ENCODE data around the gene PRSS22. TPM values are rescaled to one million over a fixed set of nuclear protein-coding genes. Genes with fewer than 3 reads are reported as not detected.

Gene PRSS22
- total and polyA plus RNA-seq, 4 experiments from 2014 or later: 0.39 to 0.42 TPM; not detected in 2

Other genes starting within 250 kb of the PRSS22 start
- 10 to 100 TPM; 26.7 to 27.1 TPM for gene KCTD5, start 175.6 kb downstream of the PRSS22 start, total RNA-seq
- 10 to 100 TPM; 19.6 to 22.5 TPM for gene KCTD5, start 175.6 kb downstream of the PRSS22 start, polyA plus RNA-seq
- under 1 TPM; 0.61 to 0.96 TPM for gene PRSS27, start 137.9 kb downstream of the PRSS22 start, total RNA-seq
- not detected for gene PRSS27, start 137.9 kb downstream of the PRSS22 start, polyA plus RNA-seq
- 1,000 to 10,000 TPM; 1,118 to 1,137 TPM for gene SRRM2, start 105.5 kb downstream of the PRSS22 start, total RNA-seq
- gene SRRM2, start 105.5 kb downstream of the PRSS22 start, polyA plus RNA-seq: 100 to 1,000 TPM in 1 of 2 donors, 10 to 100 TPM in 1; 11.8 to 132 TPM
- gene ELOB, start 80.9 kb downstream of the PRSS22 start, total RNA-seq: 10 to 100 TPM; 83.0 to 86.8 TPM
- gene ELOB, start 80.9 kb downstream of the PRSS22 start, polyA plus RNA-seq: 100 to 1,000 TPM; 268 to 270 TPM
- not detected for gene PRSS33, start 70.6 kb downstream of the PRSS22 start, total RNA-seq
- not detected for gene PRSS33, start 70.6 kb downstream of the PRSS22 start, polyA plus RNA-seq
- not detected for gene PRSS41, start 59.7 kb downstream of the PRSS22 start, total RNA-seq
- gene PRSS41, start 59.7 kb downstream of the PRSS22 start, polyA plus RNA-seq: not detected
- 1 to 10 TPM in 1 of 2 experiments, under 1 TPM in 1; 0.96 to 2.6 TPM for gene PRSS21, start 40.9 kb downstream of the PRSS22 start, total RNA-seq
- gene PRSS21, start 40.9 kb downstream of the PRSS22 start, polyA plus RNA-seq: 10 to 100 TPM in 1 of 2 donors, 1 to 10 TPM in 1; 6.2 to 11.5 TPM
- not detected for gene ZG16B, start 27.9 kb downstream of the PRSS22 start, total RNA-seq
- under 1 TPM in 1 of 2 donors, not detected in 1; 0.79 TPM for gene ZG16B, start 27.9 kb downstream of the PRSS22 start, polyA plus RNA-seq
- 10 to 100 TPM; 24.1 to 27.1 TPM for gene FLYWCH2, start 25.0 kb upstream of the PRSS22 start, total RNA-seq
- gene FLYWCH2, start 25.0 kb upstream of the PRSS22 start, polyA plus RNA-seq: 10 to 100 TPM; 21.1 to 23.3 TPM
- 100 to 1,000 TPM; 121 to 123 TPM for gene FLYWCH1, start 53.8 kb upstream of the PRSS22 start, total RNA-seq
- gene FLYWCH1, start 53.8 kb upstream of the PRSS22 start, polyA plus RNA-seq: 10 to 100 TPM in 1 of 2 donors, 1 to 10 TPM in 1; 7.1 to 21.2 TPM
- not detected for gene KREMEN2, start 106.1 kb upstream of the PRSS22 start, total RNA-seq
- gene KREMEN2, start 106.1 kb upstream of the PRSS22 start, polyA plus RNA-seq: not detected
- gene PAQR4, start 111.2 kb upstream of the PRSS22 start, total RNA-seq: 1 to 10 TPM; 1.5 to 1.7 TPM
- gene PAQR4, start 111.2 kb upstream of the PRSS22 start, polyA plus RNA-seq: under 1 TPM; 0.77 to 0.81 TPM
- under 1 TPM in 1 of 2 experiments, not detected in 1; 0.79 TPM for gene PKMYT1, start 122.3 kb upstream of the PRSS22 start, total RNA-seq
- not detected for gene PKMYT1, start 122.3 kb upstream of the PRSS22 start, polyA plus RNA-seq
- not detected for gene CLDN9, start 154.8 kb upstream of the PRSS22 start, total RNA-seq
- gene CLDN9, start 154.8 kb upstream of the PRSS22 start, polyA plus RNA-seq: not detected
- gene CLDN6, start 160.0 kb upstream of the PRSS22 start, total RNA-seq: not detected
- gene CLDN6, start 160.0 kb upstream of the PRSS22 start, polyA plus RNA-seq: not detected
- 1 to 10 TPM in 1 of 2 experiments, under 1 TPM in 1; 0.73 to 1.0 TPM for gene TNFRSF12A, start 162.2 kb upstream of the PRSS22 start, total RNA-seq
- under 1 TPM; 0.33 to 0.44 TPM for gene TNFRSF12A, start 162.2 kb upstream of the PRSS22 start, polyA plus RNA-seq
- gene HCFC1R1, start 165.8 kb upstream of the PRSS22 start, total RNA-seq: 10 to 100 TPM; 16.0 to 18.0 TPM
- gene HCFC1R1, start 165.8 kb upstream of the PRSS22 start, polyA plus RNA-seq: 10 to 100 TPM; 18.5 to 23.8 TPM
- 10 to 100 TPM; 18.4 to 22.5 TPM for gene THOC6, start 165.9 kb upstream of the PRSS22 start, total RNA-seq
- gene THOC6, start 165.9 kb upstream of the PRSS22 start, polyA plus RNA-seq: 10 to 100 TPM; 41.4 to 48.8 TPM
- not detected for gene BICDL2, start 178.8 kb upstream of the PRSS22 start, total RNA-seq
- gene BICDL2, start 178.8 kb upstream of the PRSS22 start, polyA plus RNA-seq: not detected
- gene MMP25, start 188.4 kb upstream of the PRSS22 start, total RNA-seq: 1 to 10 TPM; 2.9 to 3.0 TPM
- under 1 TPM; 0.52 to 0.91 TPM for gene MMP25, start 188.4 kb upstream of the PRSS22 start, polyA plus RNA-seq
- gene IL32, start 207.5 kb upstream of the PRSS22 start, total RNA-seq: 100 to 1,000 TPM; 752 to 810 TPM
- 1,000 to 10,000 TPM; 3,111 to 3,174 TPM for gene IL32, start 207.5 kb upstream of the PRSS22 start, polyA plus RNA-seq
- under 1 TPM in 1 of 2 experiments, not detected in 1; 0.15 TPM for gene ZSCAN10, start 241.1 kb upstream of the PRSS22 start, total RNA-seq
- not detected for gene ZSCAN10, start 241.1 kb upstream of the PRSS22 start, polyA plus RNA-seq

Measured in CD4-positive, alpha-beta memory T cell (primary cell).